Eye (tissue), 1 donor: Measurements from ENCODE around the gene PRRT1B.
"Not testable (repeated sequence)": the region's sequence is repeated elsewhere in the genome, so short reads cannot be mapped to it uniquely, and the experiment has no call there.

Experiments used
- DNase-seq: peaks from one replicate; pipeline ENCODE4 v3.0.0-alpha.2; 2015

PRRT1B gene

GRCh38 chr9:131523086-131523388 is 22.3 kb upstream of the PRRT1B start:
- DNase-seq: no peak

GRCh38 chr9:131523451-131524435 is 21.6 kb upstream of the PRRT1B start:
- no peak for DNase-seq

- no peak for DNase-seq
Measured at GRCh38 chr9:131524665-131525315, 20.5 kb upstream of the PRRT1B start.

- DNase-seq: no peak
Measured at GRCh38 chr9:131525643-131526565, 19.4 kb upstream of the PRRT1B start.

GRCh38 chr9:131528186-131528585 is 17.1 kb upstream of the PRRT1B start:
- no peak for DNase-seq

GRCh38 chr9:131528886-131529505 is 16.3 kb upstream of the PRRT1B start:
- no peak for DNase-seq

GRCh38 chr9:131529597-131530545 is 15.5 kb upstream of the PRRT1B start:
- no peak for DNase-seq

GRCh38 chr9:131530546-131530919 is 14.8 kb upstream of the PRRT1B start:
- peak; percentile 65 for DNase-seq

- peak; percentile 95 for DNase-seq
Measured at GRCh38 chr9:131530920-131531832, 14.1 kb upstream of the PRRT1B start, which contains the start of gene UCK1. Gene UCK1 (minus strand): TSS chr9:131531263. CDS start chr9:131531174, 89 bp downstream.

GRCh38 chr9:131534721-131535237 is 10.5 kb upstream of the PRRT1B start:
- DNase-seq: no peak

GRCh38 chr9:131537946-131538345 is 7.4 kb upstream of the PRRT1B start:
- no peak for DNase-seq

GRCh38 chr9:131539223-131539923 is 6.0 kb upstream of the PRRT1B start:
- no peak for DNase-seq

- DNase-seq: no peak
Measured at GRCh38 chr9:131543141-131543540, 2.2 kb upstream of the PRRT1B start.

GRCh38 chr9:131545786-131546335 is 538 bp downstream of the PRRT1B start:
- DNase-seq: peak; percentile 35

- peak; percentile 76 for DNase-seq
Measured at GRCh38 chr9:131546336-131547084, 1.2 kb downstream of the PRRT1B start.

GRCh38 chr9:131549186-131549585 is 3.9 kb downstream of the PRRT1B start:
- not testable (repeated sequence) for DNase-seq

- not testable (repeated sequence) for DNase-seq
Measured at GRCh38 chr9:131550465-131550864, 5.1 kb downstream of the PRRT1B start.

GRCh38 chr9:131552030-131552429 is 6.7 kb downstream of the PRRT1B start:
- DNase-seq: no peak
